Stimulated activated memory B cell treated with anti-CD40 and anti-IgM and Interleukin-4, amounts not matched to agents 10 μg/mL and 1 μg/mL and 100 μg/mL, for 72 hours (primary cell): ENCODE measurements around the gene CUBN.
A peak's percentile ranks its signal among the peaks of the same experiment; 100 is the strongest.
"Not testable (repeated sequence)": the region's sequence is repeated elsewhere in the genome, so short reads cannot be mapped to it uniquely, and the experiment has no call there.

Source experiments
- ATAC-seq: fragments of 150-1000 bp; cut with Tn5 transposase; 2 replicates; pipeline ENCODE4 v1.10.0; 2021
- H3K27ac Mint-ChIP-seq: one replicate; pipeline ENCODE4 v1.8.0; 2022; ENCODE audit warnings: mild to moderate bottlenecking, mixed read lengths
- H3K27me3 Mint-ChIP-seq: one replicate; pipeline ENCODE4 v1.8.0; 2022; ENCODE audit warnings: mixed read lengths
- H3K36me3 Mint-ChIP-seq: one replicate; pipeline ENCODE4 v1.8.0; 2022; ENCODE audit warnings: mixed read lengths
- H3K4me1 Mint-ChIP-seq: one replicate; pipeline ENCODE4 v1.8.0; 2022; ENCODE audit warnings: mixed read lengths
- H3K4me3 Mint-ChIP-seq: one replicate; pipeline ENCODE4 v1.8.0; 2022; ENCODE audit warnings: mild to moderate bottlenecking, moderate library complexity, mixed read lengths
- H3K9me3 Mint-ChIP-seq: one replicate; pipeline ENCODE4 v1.8.0; 2022; ENCODE audit warnings: mixed read lengths

Gene CUBN

GRCh38 chr10:16854623-16855022 is 275.0 kb downstream of the CUBN start:
- H3K36me3 Mint-ChIP-seq = no peaks in the 10 kb centered on the region
- ATAC-seq = no peak
- no peaks in the 10 kb centered on the region for H3K27me3 Mint-ChIP-seq
- no peaks in the 10 kb centered on the region for H3K4me1 Mint-ChIP-seq
- H3K4me3 Mint-ChIP-seq = no peak overlapping the region
- H3K9me3 Mint-ChIP-seq = no peaks in the 10 kb centered on the region
- no peak overlapping the region for H3K27ac Mint-ChIP-seq

- no peak overlapping the region for H3K27ac Mint-ChIP-seq
- H3K36me3 Mint-ChIP-seq = no peaks in the 10 kb centered on the region
- no peak overlapping the region for H3K4me3 Mint-ChIP-seq
- H3K9me3 Mint-ChIP-seq = no peaks in the 10 kb centered on the region
- no peaks in the 10 kb centered on the region for H3K4me1 Mint-ChIP-seq
- ATAC-seq = no peak
- no peaks in the 10 kb centered on the region for H3K27me3 Mint-ChIP-seq
Measured at GRCh38 chr10:16853809-16854208, 275.8 kb downstream of the CUBN start.

- Mint-ChIP-seq H3K27ac (no peak overlapping the region), H3K9me3 (no peaks in the 10 kb centered on the region), H3K4me3 (no peak overlapping the region), H3K36me3 (no peaks in the 10 kb centered on the region), H3K4me1 (no peaks in the 10 kb centered on the region), H3K27me3 (no peaks in the 10 kb centered on the region)
- no peak for ATAC-seq
Measured at GRCh38 chr10:16853201-16853600, 276.4 kb downstream of the CUBN start.

GRCh38 chr10:16852624-16853023 is 277.0 kb downstream of the CUBN start:
- ATAC-seq = no peak
- Mint-ChIP-seq H3K9me3 (no peaks in the 10 kb centered on the region), H3K36me3 (no peaks in the 10 kb centered on the region), H3K27ac (no peak overlapping the region), H3K4me3 (no peak overlapping the region), H3K4me1 (no peaks in the 10 kb centered on the region), H3K27me3 (no peaks in the 10 kb centered on the region)

- no peak overlapping the region for H3K4me3 Mint-ChIP-seq
- no peaks in the 10 kb centered on the region for H3K27me3 Mint-ChIP-seq
- H3K4me1 Mint-ChIP-seq = no peaks in the 10 kb centered on the region
- no peaks in the 10 kb centered on the region for H3K9me3 Mint-ChIP-seq
- no peak overlapping the region for H3K27ac Mint-ChIP-seq
- no peaks in the 10 kb centered on the region for H3K36me3 Mint-ChIP-seq
- no peak for ATAC-seq
Measured at GRCh38 chr10:16848562-16849154, 281.0 kb downstream of the CUBN start.

GRCh38 chr10:16847644-16848043 is 282.0 kb downstream of the CUBN start:
- H3K27me3 Mint-ChIP-seq = no peaks in the 10 kb centered on the region

GRCh38 chr10:16845248-16845647 is 284.4 kb downstream of the CUBN start:
- no peaks in the 10 kb centered on the region for H3K9me3 Mint-ChIP-seq
- ATAC-seq = no peak
- no peaks in the 10 kb centered on the region for H3K36me3 Mint-ChIP-seq
- H3K27ac Mint-ChIP-seq = no peak overlapping the region
- H3K4me1 Mint-ChIP-seq = no peaks in the 10 kb centered on the region
- H3K4me3 Mint-ChIP-seq = no peak overlapping the region
- H3K27me3 Mint-ChIP-seq = no peaks in the 10 kb centered on the region

More at GRCh38 chr10:16847644-16848043, 282.0 kb downstream of the CUBN start:
- ATAC-seq = no peak
- H3K4me3 Mint-ChIP-seq = no peak overlapping the region
- H3K4me1 Mint-ChIP-seq = no peaks in the 10 kb centered on the region
- H3K27ac Mint-ChIP-seq = no peak overlapping the region
- no peaks in the 10 kb centered on the region for H3K9me3 Mint-ChIP-seq
- no peaks in the 10 kb centered on the region for H3K36me3 Mint-ChIP-seq

- Mint-ChIP-seq H3K27me3 (no peaks in the 10 kb centered on the region), H3K4me3 (no peak overlapping the region), H3K4me1 (no peaks in the 10 kb centered on the region), H3K36me3 (no peaks in the 10 kb centered on the region), H3K9me3 (no peaks in the 10 kb centered on the region), H3K27ac (no peak overlapping the region)
- ATAC-seq = peak; percentile 34
Measured at GRCh38 chr10:16843252-16843870, 286.2 kb downstream of the CUBN start.

- no peaks in the 10 kb centered on the region for H3K27me3 Mint-ChIP-seq
- H3K36me3 Mint-ChIP-seq = no peaks in the 10 kb centered on the region
- H3K27ac Mint-ChIP-seq = no peak overlapping the region
- no peak overlapping the region for H3K4me3 Mint-ChIP-seq
- no peak for ATAC-seq
- no peaks in the 10 kb centered on the region for H3K9me3 Mint-ChIP-seq
- no peaks in the 10 kb centered on the region for H3K4me1 Mint-ChIP-seq
Measured at GRCh38 chr10:16835228-16835627, 294.4 kb downstream of the CUBN start.

- no peaks in the 10 kb centered on the region for H3K9me3 Mint-ChIP-seq
- H3K4me3 Mint-ChIP-seq = no peak overlapping the region
- H3K27ac Mint-ChIP-seq = no peak overlapping the region
- no peaks in the 10 kb centered on the region for H3K27me3 Mint-ChIP-seq
- ATAC-seq = no peak
- peaks cover 6% of the 10 kb centered on the region for H3K4me1 Mint-ChIP-seq
- no peaks in the 10 kb centered on the region for H3K36me3 Mint-ChIP-seq
Measured at GRCh38 chr10:16832351-16833080, 297.1 kb downstream of the CUBN start.

GRCh38 chr10:16828701-16829175 is 300.9 kb downstream of the CUBN start:
- Mint-ChIP-seq H3K27ac (no peak overlapping the region), H3K36me3 (no peaks in the 10 kb centered on the region), H3K9me3 (no peaks in the 10 kb centered on the region), H3K4me1 (peaks cover 6% of the 10 kb centered on the region), H3K27me3 (no peaks in the 10 kb centered on the region), H3K4me3 (no peak overlapping the region)
- ATAC-seq = no peak

GRCh38 chr10:16828114-16828568 is 301.5 kb downstream of the CUBN start:
- no peak overlapping the region for H3K27ac Mint-ChIP-seq
- ATAC-seq = peak; percentile 69
- H3K4me3 Mint-ChIP-seq = no peak overlapping the region
- peaks cover 3% of the 10 kb centered on the region for H3K9me3 Mint-ChIP-seq
- H3K36me3 Mint-ChIP-seq = peaks cover 4% of the 10 kb centered on the region
- peaks cover 6% of the 10 kb centered on the region for H3K4me1 Mint-ChIP-seq
- H3K27me3 Mint-ChIP-seq = no peaks in the 10 kb centered on the region

- not testable (repeated sequence) for ATAC-seq, H3K4me3 Mint-ChIP-seq, H3K4me1 Mint-ChIP-seq, H3K27me3 Mint-ChIP-seq, H3K9me3 Mint-ChIP-seq, H3K27ac Mint-ChIP-seq
- peaks cover 11% of the 10 kb centered on the region for H3K36me3 Mint-ChIP-seq
Measured at GRCh38 chr10:16827474-16827873, 302.1 kb downstream of the CUBN start.

- H3K27ac Mint-ChIP-seq = no peak overlapping the region
- peaks cover 12% of the 10 kb centered on the region for H3K9me3 Mint-ChIP-seq
- no peak for ATAC-seq
- H3K4me3 Mint-ChIP-seq = no peak overlapping the region
- peaks cover 8% of the 10 kb centered on the region for H3K4me1 Mint-ChIP-seq
- no peaks in the 10 kb centered on the region for H3K27me3 Mint-ChIP-seq
- peaks cover 18% of the 10 kb centered on the region for H3K36me3 Mint-ChIP-seq
Measured at GRCh38 chr10:16822726-16823360, 306.8 kb downstream of the CUBN start.

GRCh38 chr10:16822027-16822426 is 307.6 kb downstream of the CUBN start:
- H3K27ac Mint-ChIP-seq = no peak overlapping the region
- no peak for ATAC-seq
- no peak overlapping the region for H3K4me3 Mint-ChIP-seq
- peaks cover 6% of the 10 kb centered on the region for H3K4me1 Mint-ChIP-seq
- H3K36me3 Mint-ChIP-seq = peaks cover 18% of the 10 kb centered on the region
- H3K27me3 Mint-ChIP-seq = no peaks in the 10 kb centered on the region
- H3K9me3 Mint-ChIP-seq = peaks cover 12% of the 10 kb centered on the region
